PFSK-1 (cell line): ENCODE results near the gene GNAS.

Source experiments
- FOXP2 ChIP-seq: optimal IDR thresholded peaks from 2 replicates; pipeline ENCODE3; 2011; ENCODE audit warnings: borderline replicate concordance, control low read depth, inconsistent platforms; ENCODE audit not compliant: insufficient read depth; ENCODE audit errors: extremely low read length, extremely low read depth
- POLR2AphosphoS5 ChIP-seq: IDR thresholded peaks from 2 replicates; pipeline ENCODE4 v1.6.1; 2012; ENCODE audit warnings: low read depth, mild to moderate bottlenecking, control low read depth, low read length, moderate library complexity
- SIN3A ChIP-seq: IDR thresholded peaks from 2 replicates; pipeline ENCODE4 v1.6.1; 2012; ENCODE audit warnings: mild to moderate bottlenecking, low read length, moderate library complexity, borderline replicate concordance; ENCODE audit not compliant: insufficient read depth
- TAF1 ChIP-seq: IDR thresholded peaks from 2 replicates; pipeline ENCODE4 v1.6.1; 2012; ENCODE audit warnings: low read length, control low read depth, borderline replicate concordance; ENCODE audit not compliant: insufficient read depth
- TF ChIP-seq, protein P1 (sequence below), 2 experiments: IDR thresholded peaks; 2 replicates each; pipeline versions ENCODE4 v1.6.1 to v1.8.0; 2011 to 2012; ENCODE audit warnings: low read depth in 2 of 2, low read length in 2 of 2, control low read depth in 1 of 2, inconsistent platforms in 1 of 2, mild to moderate bottlenecking in 1 of 2, moderate library complexity in 1 of 2; ENCODE audit not compliant: insufficient read depth in 1 of 2

Gene GNAS

DNA sequence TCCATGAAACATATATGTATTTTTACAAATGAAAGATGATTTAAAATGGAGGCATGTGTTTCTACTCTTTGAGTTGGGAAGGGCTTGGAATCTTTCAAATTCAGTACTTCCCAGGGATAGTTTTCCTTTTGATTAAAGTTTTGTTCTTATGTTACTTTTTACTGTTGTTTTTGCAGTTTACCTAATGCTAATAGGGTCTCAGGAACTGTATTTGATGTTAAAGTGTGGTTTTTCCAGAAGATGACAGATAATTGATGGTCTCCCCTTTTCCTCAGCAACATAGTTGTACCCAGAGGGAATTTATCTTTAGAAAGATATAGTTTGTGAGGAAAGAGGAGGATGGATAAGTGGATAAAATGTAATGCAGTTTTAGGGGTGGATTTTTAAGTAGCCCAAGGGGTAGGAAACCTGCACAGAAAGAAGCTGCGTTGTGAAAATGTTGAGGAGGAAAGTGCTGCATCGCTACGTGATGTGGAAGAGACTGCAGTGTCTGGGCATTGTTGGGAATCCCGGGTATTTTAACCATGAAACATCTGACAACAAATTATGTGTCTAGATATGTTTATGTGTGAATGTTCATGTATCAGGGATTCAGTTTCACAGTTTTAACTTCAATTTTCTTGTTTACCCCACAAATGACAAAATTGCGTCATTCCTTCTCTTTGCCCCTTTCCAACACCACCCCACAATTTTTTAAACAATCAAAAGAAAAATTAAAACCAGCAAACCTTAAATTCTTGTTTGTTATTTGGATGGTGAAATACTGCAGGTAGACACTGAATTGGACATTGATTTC, 42.3 kb downstream of the GNAS start:
- TF ChIP-seq FOXP2 (no peak), TAF1 (no peak), POLR2AphosphoS5 (no peak), SIN3A (no peak)
- TF ChIP-seq, protein P1, sequence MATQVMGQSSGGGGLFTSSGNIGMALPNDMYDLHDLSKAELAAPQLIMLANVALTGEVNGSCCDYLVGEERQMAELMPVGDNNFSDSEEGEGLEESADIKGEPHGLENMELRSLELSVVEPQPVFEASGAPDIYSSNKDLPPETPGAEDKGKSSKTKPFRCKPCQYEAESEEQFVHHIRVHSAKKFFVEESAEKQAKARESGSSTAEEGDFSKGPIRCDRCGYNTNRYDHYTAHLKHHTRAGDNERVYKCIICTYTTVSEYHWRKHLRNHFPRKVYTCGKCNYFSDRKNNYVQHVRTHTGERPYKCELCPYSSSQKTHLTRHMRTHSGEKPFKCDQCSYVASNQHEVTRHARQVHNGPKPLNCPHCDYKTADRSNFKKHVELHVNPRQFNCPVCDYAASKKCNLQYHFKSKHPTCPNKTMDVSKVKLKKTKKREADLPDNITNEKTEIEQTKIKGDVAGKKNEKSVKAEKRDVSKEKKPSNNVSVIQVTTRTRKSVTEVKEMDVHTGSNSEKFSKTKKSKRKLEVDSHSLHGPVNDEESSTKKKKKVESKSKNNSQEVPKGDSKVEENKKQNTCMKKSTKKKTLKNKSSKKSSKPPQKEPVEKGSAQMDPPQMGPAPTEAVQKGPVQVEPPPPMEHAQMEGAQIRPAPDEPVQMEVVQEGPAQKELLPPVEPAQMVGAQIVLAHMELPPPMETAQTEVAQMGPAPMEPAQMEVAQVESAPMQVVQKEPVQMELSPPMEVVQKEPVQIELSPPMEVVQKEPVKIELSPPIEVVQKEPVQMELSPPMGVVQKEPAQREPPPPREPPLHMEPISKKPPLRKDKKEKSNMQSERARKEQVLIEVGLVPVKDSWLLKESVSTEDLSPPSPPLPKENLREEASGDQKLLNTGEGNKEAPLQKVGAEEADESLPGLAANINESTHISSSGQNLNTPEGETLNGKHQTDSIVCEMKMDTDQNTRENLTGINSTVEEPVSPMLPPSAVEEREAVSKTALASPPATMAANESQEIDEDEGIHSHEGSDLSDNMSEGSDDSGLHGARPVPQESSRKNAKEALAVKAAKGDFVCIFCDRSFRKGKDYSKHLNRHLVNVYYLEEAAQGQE (IDR thresholded peaks at IDR 0.05; ENCODE audit: insufficient read depth in 1 of 2, low read depth in 2 of 2, low read length in 2 of 2) = no peak

DNA sequence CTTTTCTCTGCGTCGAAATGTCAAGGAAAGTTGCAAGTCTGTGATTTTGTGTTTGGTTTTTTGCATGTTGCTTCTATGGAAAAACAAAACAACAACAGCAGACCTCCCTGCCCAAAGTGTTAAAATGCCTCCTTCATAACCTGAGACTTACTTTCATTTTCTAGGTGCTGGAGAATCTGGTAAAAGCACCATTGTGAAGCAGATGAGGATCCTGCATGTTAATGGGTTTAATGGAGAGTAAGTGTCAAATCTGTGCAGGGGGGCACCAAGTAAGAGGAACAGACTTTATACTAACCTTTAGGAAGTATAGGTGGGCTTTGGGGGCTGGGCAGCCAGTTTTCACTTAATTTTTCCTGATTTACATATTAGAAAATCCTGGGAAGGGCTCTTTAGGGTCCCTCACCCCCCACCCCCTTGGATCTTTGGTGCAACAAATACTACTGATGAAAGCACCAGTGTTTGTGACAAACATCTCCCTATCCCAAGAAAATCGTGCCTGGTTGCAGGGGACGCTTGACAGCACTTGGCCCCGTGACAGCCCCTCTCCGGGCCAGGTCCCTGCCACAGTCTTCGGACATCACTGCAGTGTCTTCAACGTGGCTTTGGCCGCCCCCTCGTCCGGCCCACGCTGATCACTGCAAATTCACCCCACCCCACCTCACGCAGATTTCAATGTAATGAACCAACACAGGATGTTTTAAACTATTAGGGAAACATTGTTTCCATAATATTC, 43.1 kb downstream of the GNAS start:
- TF ChIP-seq POLR2AphosphoS5 (no peak), FOXP2 (no peak), TAF1 (no peak), SIN3A (no peak)
- TF ChIP-seq, protein P1 (IDR thresholded peaks at IDR 0.05; ENCODE audit: insufficient read depth in 1 of 2, low read depth in 2 of 2, low read length in 2 of 2) = no peak

DNA sequence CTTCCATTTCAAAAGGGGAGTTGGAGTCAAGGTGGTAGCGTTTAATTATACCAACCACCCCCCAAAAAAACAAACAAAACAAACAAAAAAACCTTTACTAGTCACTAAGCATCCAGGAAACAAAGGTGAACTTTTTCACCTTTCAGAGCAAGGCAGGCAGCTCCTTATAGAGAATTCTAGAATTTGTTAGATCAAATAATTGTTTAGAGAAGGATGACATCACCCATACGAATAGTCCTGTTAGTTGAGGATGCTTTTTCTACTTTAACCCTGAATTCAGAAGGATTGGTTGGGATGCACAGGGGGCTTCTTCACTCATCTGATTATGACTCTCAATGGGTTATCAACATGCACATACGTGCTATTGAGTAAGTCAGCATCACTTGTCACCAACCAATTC, 44.3 kb downstream of the GNAS start:
- TF ChIP-seq FOXP2 (no peak), TAF1 (no peak), POLR2AphosphoS5 (no peak), SIN3A (no peak)
- TF ChIP-seq, protein P1 (IDR thresholded peaks at IDR 0.05; ENCODE audit: insufficient read depth in 1 of 2, low read depth in 2 of 2, low read length in 2 of 2) = no peak

DNA sequence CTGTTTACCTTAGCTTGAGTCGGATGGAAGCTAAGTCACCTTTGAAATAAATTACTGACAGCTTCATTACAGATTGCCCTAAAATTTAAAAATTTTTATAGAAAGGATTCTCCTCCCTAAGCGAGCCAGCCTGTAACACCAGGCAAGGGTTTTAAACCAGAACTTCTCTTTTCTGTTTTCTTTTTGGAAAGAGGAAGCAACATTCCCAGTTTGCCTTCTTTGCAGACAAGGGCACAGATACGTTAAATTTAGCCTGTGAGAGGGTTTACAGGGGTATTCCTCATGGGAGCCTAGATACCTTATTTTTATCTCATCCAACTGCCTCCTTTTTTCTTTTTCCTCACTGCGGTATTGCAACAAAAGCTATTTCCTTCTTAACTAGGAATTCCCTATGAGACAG, 45.0 kb downstream of the GNAS start:
- TF ChIP-seq POLR2AphosphoS5 (no peak), TAF1 (no peak)

DNA sequence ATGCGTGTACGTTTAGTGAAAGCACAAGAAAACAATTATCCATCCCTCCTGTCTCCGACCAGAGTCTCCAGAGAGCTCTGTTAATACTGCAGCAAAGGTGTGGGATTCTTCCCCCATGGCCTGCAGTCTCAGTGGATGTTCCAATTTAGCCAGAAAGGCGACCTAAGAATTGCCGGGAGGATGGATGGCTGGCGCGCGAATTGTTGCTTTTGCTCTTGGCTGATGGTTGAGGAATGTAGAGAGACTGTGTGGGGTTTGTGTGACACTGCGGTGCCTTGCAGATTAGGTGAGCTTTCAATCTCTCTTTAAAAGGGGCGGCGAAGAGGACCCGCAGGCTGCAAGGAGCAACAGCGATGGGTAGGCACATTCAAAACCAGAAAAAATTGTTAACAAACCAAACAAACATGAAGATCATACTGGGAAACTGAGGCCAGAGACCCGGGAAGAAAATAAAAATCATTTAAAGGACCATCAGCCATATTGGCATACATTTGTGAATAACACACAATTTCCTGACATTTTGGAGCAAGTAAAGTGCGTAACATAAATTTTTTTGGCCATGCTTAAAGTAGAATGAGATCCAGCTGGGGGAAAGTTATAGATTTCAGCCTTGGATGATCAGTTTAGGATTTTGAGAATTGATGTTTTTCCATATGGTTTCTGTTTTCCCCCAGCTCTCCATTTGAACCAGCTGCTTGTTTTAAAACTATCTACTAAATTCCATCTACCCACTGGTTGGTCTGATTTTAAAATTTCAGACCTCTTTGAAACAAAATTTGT, 46.3 kb downstream of the GNAS start:
- TF ChIP-seq FOXP2 (no peak), SIN3A (no peak), POLR2AphosphoS5 (no peak), TAF1 (no peak)
- TF ChIP-seq, protein P1 (IDR thresholded peaks at IDR 0.05; ENCODE audit: insufficient read depth in 1 of 2, low read depth in 2 of 2, low read length in 2 of 2) = no peak
